GM12878 (cell line): ENCODE measurements around the gene TDRD15. TPM values are rescaled to one million over a fixed set of nuclear protein-coding genes. Genes with fewer than 3 reads are reported as not detected.

Experiments
- ATAC-seq: fragments of 200-7000 bp; cut with Tn5 transposase; 3 replicates; pipeline ENCODE4 v1.9.1; 2020; ENCODE audit warnings: mild to moderate bottlenecking, moderate library complexity
- BruUV-seq: library from RNA; stranded (reverse); fragments of 400-500 nt; replicated peaks from 2 replicates; lab custom pipeline; 2021; lab: Mats Ljungman, UMichigan
- CTCF ChIA-PET: fragments of 300-600 bp; sonication (Branson Sonifier 250); formaldehyde crosslinking; extraction: SDS; loops from one replicate; lab custom pipeline; 2021; ENCODE audit warnings: inconsistent platforms; lab: Yijun Ruan, JAX
- POLR2A ChIA-PET: fragments of 350-600 bp; formaldehyde crosslinking; extraction: SDS; loops from one replicate; lab custom pipeline; 2021; ENCODE audit warnings: inconsistent platforms; lab: Charles Lee
- RAD21 ChIA-PET: fragments of 300-600 bp; sonication (Branson Sonifier 250); formaldehyde crosslinking; loops from one replicate; lab custom pipeline; 2023; ENCODE audit warnings: antibody characterized with exemption; ENCODE audit not compliant: unreplicated experiment; lab: Charles Lee
- SMC1A ChIA-PET: fragments of 300-600 bp; sonication (Branson Sonifier 250); formaldehyde crosslinking; loops from one replicate; lab custom pipeline; 2023; ENCODE audit not compliant: unreplicated experiment, uncharacterized antibody; lab: Charles Lee
- DNase-seq: peaks from one replicate; pipeline ENCODE4 v3.0.0-alpha.2; 2011; ENCODE audit warnings: low read depth, low spot score
- FAIRE-seq: peaks from 3 replicates; lab custom pipeline; 2011; peaks lifted over from hg19 to GRCh38; lab: Jason Lieb, UNC
- H2AFZ ChIP-seq: 2 replicates; pipeline ENCODE4 v1.6.0; 2011; ENCODE audit warnings: low read depth, low read length, control low read depth; ENCODE audit not compliant: control insufficient read depth
- H3K27ac ChIP-seq: 2 replicates; pipeline ENCODE4 v1.5.1; 2011; ENCODE audit warnings: control low read depth; ENCODE audit not compliant: control insufficient read depth, insufficient read depth
- H3K27me3 ChIP-seq, 2 experiments: replicated peaks in 1 of 2; 2 replicates each; pipeline versions ENCODE4 v1.6.0 to v1.6.1; 2011; ENCODE audit warnings: low read length in 1 of 2; ENCODE audit not compliant: control insufficient read depth in 2 of 2, insufficient read depth in 2 of 2
- H3K36me3 ChIP-seq, 2 experiments: 2 replicates each; pipeline ENCODE4 v1.5.1; 2011; ENCODE audit warnings: low read length in 1 of 2; ENCODE audit not compliant: control insufficient read depth in 2 of 2, insufficient read depth in 2 of 2
- H3K4me1 ChIP-seq: 2 replicates; pipeline ENCODE4 v1.6.1; 2011; ENCODE audit warnings: mild to moderate bottlenecking, low read length, moderate library complexity, mixed read lengths; ENCODE audit not compliant: control insufficient read depth, insufficient read depth
- H3K4me2 ChIP-seq: 2 replicates; pipeline ENCODE4 v1.6.0; 2011; ENCODE audit warnings: control low read depth; ENCODE audit not compliant: control insufficient read depth, insufficient read depth
- H3K4me3 ChIP-seq: fragments of 200-600 bp; sonication (generic); 2 replicates; pipeline ENCODE4 v1.5.1; 2016
- H3K79me2 ChIP-seq: 2 replicates; pipeline ENCODE4 v1.6.0; 2011; ENCODE audit warnings: low read length; ENCODE audit not compliant: control insufficient read depth, insufficient read depth
- H3K9ac ChIP-seq: 2 replicates; pipeline ENCODE4 v1.8.0; 2011; ENCODE audit warnings: low read length, control low read depth, mixed read lengths; ENCODE audit not compliant: control insufficient read depth, insufficient read depth
- H3K9me3 ChIP-seq: replicated peaks from 3 replicates; pipeline ENCODE4 v1.5.1; 2011; ENCODE audit warnings: mild to moderate bottlenecking, low read length; ENCODE audit not compliant: control insufficient read depth, insufficient read depth
- H4K20me1 ChIP-seq: 2 replicates; pipeline ENCODE4 v1.6.0; 2011; ENCODE audit not compliant: control insufficient read depth, insufficient read depth
- ATF3 ChIP-seq: IDR thresholded peaks from 2 replicates; pipeline ENCODE4 v1.6.1; 2011; ENCODE audit warnings: low read depth, mild to moderate bottlenecking, low read length, moderate library complexity, borderline replicate concordance; ENCODE audit errors: extremely low read depth
- BACH1 ChIP-seq: fragments of 450-650 bp; IDR thresholded peaks from 2 replicates; pipeline ENCODE4 v1.6.1; 2017; ENCODE audit warnings: mild to moderate bottlenecking, borderline replicate concordance
- CBFB ChIP-seq: IDR thresholded peaks from 2 replicates; pipeline ENCODE4 v1.6.1; 2016; ENCODE audit warnings: antibody characterized with exemption, low read depth
- EZH2 ChIP-seq: IDR thresholded peaks from 2 replicates; pipeline ENCODE4 v1.6.1; 2012; ENCODE audit warnings: low read depth, mild to moderate bottlenecking, control low read depth, inconsistent platforms, low read length, borderline replicate concordance; ENCODE audit not compliant: control insufficient read depth
- HDAC2 ChIP-seq: fragments of 200-600 bp; sonication (generic); IDR thresholded peaks from 2 replicates; pipeline ENCODE4 v1.6.1; 2017
- JUND ChIP-seq: IDR thresholded peaks from 2 replicates; pipeline ENCODE4 v1.6.1; 2012; ENCODE audit warnings: low read depth, mild to moderate bottlenecking, low read length, improper control_type of control experiment, moderate library complexity
- KDM1A ChIP-seq: fragments of 200-600 bp; sonication (generic); IDR thresholded peaks from 2 replicates; pipeline ENCODE4 v1.6.1; 2016; ENCODE audit warnings: borderline replicate concordance
- KLF5 ChIP-seq: fragments of 450-650 bp; IDR thresholded peaks from 2 replicates; pipeline ENCODE4 v1.6.1; 2014; ENCODE audit warnings: mild to moderate bottlenecking; ENCODE audit not compliant: partially characterized antibody
- MTA2 ChIP-seq: fragments of 450-650 bp; IDR thresholded peaks from 2 replicates; pipeline ENCODE4 v1.6.1; 2016; ENCODE audit warnings: low read depth, mild to moderate bottlenecking, moderate library complexity
- MTA3 ChIP-seq: IDR thresholded peaks from 2 replicates; pipeline ENCODE4 v1.6.1; 2012; ENCODE audit warnings: low read length, inconsistent platforms, borderline replicate concordance
- MXI1 ChIP-seq: fragments of 150-350 bp; IDR thresholded peaks from 2 replicates; pipeline ENCODE4 v1.6.1; 2011; ENCODE audit warnings: low read depth, mild to moderate bottlenecking, inconsistent platforms, low read length, improper control_type of control experiment
- NFYA ChIP-seq: IDR thresholded peaks from 2 replicates; pipeline ENCODE4 v1.6.1; 2011; ENCODE audit warnings: low read depth, mild to moderate bottlenecking, low read length, improper control_type of control experiment, borderline replicate concordance
- RELB ChIP-seq: fragments of 450-650 bp; IDR thresholded peaks from 2 replicates; pipeline ENCODE4 v1.6.1; 2017; ENCODE audit warnings: low read depth, mild to moderate bottlenecking, moderate library complexity
- SREBF2 ChIP-seq: IDR thresholded peaks from 2 replicates; pipeline ENCODE4 v1.6.1; 2012; ENCODE audit warnings: mild to moderate bottlenecking, low read length
- USF1 ChIP-seq: IDR thresholded peaks from 2 replicates; pipeline ENCODE4 v1.6.1; 2011; ENCODE audit warnings: borderline replicate concordance, low read depth, mild to moderate bottlenecking, moderate library complexity, mixed read lengths, low read length; ENCODE audit not compliant: insufficient read depth; ENCODE audit errors: extremely low read length
- YBX1 ChIP-seq: fragments of 450-650 bp; IDR thresholded peaks from 2 replicates; pipeline ENCODE4 v1.6.1; 2016; ENCODE audit warnings: antibody characterized with exemption
- ZNF622 ChIP-seq: fragments of 450-650 bp; IDR thresholded peaks from 2 replicates; pipeline ENCODE4 v1.6.1; 2017; ENCODE audit warnings: mild to moderate bottlenecking, inconsistent platforms
- whole genome bisulfite sequencing: methylation state at CpG from one replicate; pipeline ENCODE4 v1.1.6; 2016; ENCODE audit warnings: low lambda C conversion rate; ENCODE audit not compliant: insufficient replicate concordance, insufficient coverage; ENCODE audit errors: missing lambda C conversion rate; 5-methylcytosine and 5-hydroxymethylcytosine counted together
- in situ Hi-C: fragments of 300-500 bp; cut with MboI; formaldehyde crosslinking; loops from 9 replicates; pipeline ENCODE4 v1.14.3; 2018; ENCODE audit warnings: mixed read lengths
- intact Hi-C: fragments of 100-400 bp; cut with micrococcal nuclease; formaldehyde crosslinking; loops from one replicate; pipeline ENCODE4 v1.14.2; 2022; ENCODE audit not compliant: unreplicated experiment
- polyA plus RNA-seq, 11 experiments: library from polyadenylated mRNA; depleted of rRNA in 4 of 11; unstranded in 6 of 11; stranded (reverse) in 5 of 11; fragments of >200 nt; fragmentation: Nextera tagmentation in 4 of 11; fragmentation: Illumina TruSeq in 1 of 11; extraction: Ambion mirVana in 4 of 11; extraction: Trizol in 1 of 11; gene quantifications; 1 replicate in 1 of 11; 2 replicates in 10 of 11; pipeline versions ENCODE4 v1.2.1 to v1.2.3, GENCODE V29; 2011 to 2016; ENCODE audit warnings: inconsistent platforms in 2 of 11, missing spikeins in 2 of 11, low read depth in 1 of 11
- total RNA-seq, 4 experiments: library from RNA; depleted of rRNA in 3 of 4; stranded (reverse); fragments of >200 nt in 3 of 4; fragmentation: Illumina TruSeq in 1 of 4; extraction: Trizol in 1 of 4; gene quantifications; 2 replicates each; pipeline versions ENCODE4 v1.2.1 to v1.2.3, GENCODE V29; 2013 to 2021

The TDRD15 gene
- total and polyA plus RNA-seq, 10 of the 15 experiments (the other 5 are each of a cell fraction or from before 2014, with no cell fraction given) = not detected

- DNase-seq = no peak
- BruUV-seq = no TSS peak
- ChIA-PET SMC1A (no interaction called here), RAD21 (no interaction called here), CTCF (no interaction called here), POLR2A (no interaction called here)
- H3K4me2 ChIP-seq = no peak overlapping the region
- in situ Hi-C loops (no loop called here), intact Hi-C loops (no loop called here)
- H3K9ac ChIP-seq = no peak overlapping the region
- no peak overlapping the region for H3K27ac ChIP-seq
- H3K4me1 ChIP-seq = no peaks in the 10 kb centered on the region
- no peaks in the 10 kb centered on the region for H4K20me1 ChIP-seq
- H3K27me3 ChIP-seq = no peaks in the 10 kb centered on the region
- H2AFZ ChIP-seq = no peak overlapping the region
- 0% methylated on average over 1 of the region's 1 CpG for WGBS
- no peaks in the 10 kb centered on the region for H3K9me3 ChIP-seq
- H3K36me3 ChIP-seq = no peaks in the 10 kb centered on the region
- no peak overlapping the region for H3K4me3 ChIP-seq
- TF ChIP-seq BACH1 = no peak
- no peak for TF ChIP-seq NFYA
- no peak for TF ChIP-seq CBFB
- TF ChIP-seq USF1 = no peak
- TF ChIP-seq EZH2 = no peak
- TF ChIP-seq ATF3 = no peak
- TF ChIP-seq HDAC2 = no peak
- TF ChIP-seq YBX1 = no peak
- TF ChIP-seq MXI1 = no peak
- no peak for TF ChIP-seq KDM1A
- TF ChIP-seq RELB = no peak
- TF ChIP-seq ZNF622 = no peak
- no peak for TF ChIP-seq KLF5
- no peak for TF ChIP-seq MTA3
- no peak for TF ChIP-seq SREBF2
- TF ChIP-seq MTA2 = no peak
- TF ChIP-seq JUND = no peak
- ATAC-seq = no peak
- H3K79me2 ChIP-seq = no peaks in the 10 kb centered on the region
- no peak for FAIRE-seq
Observed at GRCh38 chr2:21098294-21098693, 25.5 kb upstream of the TDRD15 start.
